ENCODE measurements around the gene RNF39.

The RNF39 gene

DNA sequence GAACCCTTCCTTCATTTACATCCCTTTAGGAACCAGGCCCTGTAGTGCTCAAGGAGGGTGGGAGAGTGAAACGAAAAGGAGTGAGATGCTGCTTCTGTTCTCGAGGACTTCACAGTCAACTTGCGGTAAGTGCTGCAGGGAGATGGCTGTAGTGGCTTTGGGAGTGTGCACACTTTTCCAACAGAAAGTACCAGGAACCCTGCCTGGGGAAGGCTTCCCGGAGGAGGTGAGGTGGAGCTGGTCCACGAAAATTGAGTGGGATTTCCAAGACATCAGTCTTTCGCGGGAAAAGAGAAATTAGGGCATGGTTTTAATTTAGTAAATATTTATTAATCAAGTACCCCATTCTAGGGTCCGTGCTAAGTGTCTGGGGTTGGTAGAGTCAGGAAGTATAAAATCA lies 24.6 kb upstream of the RNF39 start:
- Histone ChIP-seq H3K9ac (ENCODE audit: low read length) (no peak overlapping the region), H3K4me3 (ENCODE audit: low read length) (no peak overlapping the region), H3K27me3 (ENCODE audit: insufficient read depth, low read length, poor library complexity) (peaks cover 35% of the 10 kb centered on the region), H3K4ac (ENCODE audit: low read depth, low read length) (no peak overlapping the region), H3K36me3 (ENCODE audit: control insufficient read depth, insufficient read depth, low read length) (no peaks in the 10 kb centered on the region), H3K79me1 (ENCODE audit: low read length) (no peaks in the 10 kb centered on the region), H3K4me2 (ENCODE audit: low read length) (no peak overlapping the region), H3K23ac (ENCODE audit: low read length) (no peak overlapping the region), H3K18ac (ENCODE audit: low read length) (no peak overlapping the region), H2BK5ac (ENCODE audit: low read length) (no peak overlapping the region), H3K79me2 (ENCODE audit: control insufficient read depth, insufficient read depth, low read length) (no peaks in the 10 kb centered on the region), H4K5ac (ENCODE audit: low read length) (no peak overlapping the region), H2BK120ac (ENCODE audit: low read depth, low read length) (no peak overlapping the region), H2AK5ac (ENCODE audit: low read length) (no peak overlapping the region), H3K56ac (ENCODE audit: low read length) (no peak overlapping the region), H3K27ac (ENCODE audit: low read depth, low read length) (no peak overlapping the region), H4K8ac (ENCODE audit: low read depth, low read length) (no peak overlapping the region), H2BK15ac (replicated peaks; ENCODE audit: low read depth) (no peak overlapping the region), H3K4me1 (ENCODE audit: control insufficient read depth, low read depth, low read length) (no peaks in the 10 kb centered on the region)
- no CpG with 5 or more reads among the region's 8 CpGs for WGBS (ENCODE audit: extremely low coverage, insufficient coverage, low lambda C conversion rate)
- no peak for DNase-seq

DNA sequence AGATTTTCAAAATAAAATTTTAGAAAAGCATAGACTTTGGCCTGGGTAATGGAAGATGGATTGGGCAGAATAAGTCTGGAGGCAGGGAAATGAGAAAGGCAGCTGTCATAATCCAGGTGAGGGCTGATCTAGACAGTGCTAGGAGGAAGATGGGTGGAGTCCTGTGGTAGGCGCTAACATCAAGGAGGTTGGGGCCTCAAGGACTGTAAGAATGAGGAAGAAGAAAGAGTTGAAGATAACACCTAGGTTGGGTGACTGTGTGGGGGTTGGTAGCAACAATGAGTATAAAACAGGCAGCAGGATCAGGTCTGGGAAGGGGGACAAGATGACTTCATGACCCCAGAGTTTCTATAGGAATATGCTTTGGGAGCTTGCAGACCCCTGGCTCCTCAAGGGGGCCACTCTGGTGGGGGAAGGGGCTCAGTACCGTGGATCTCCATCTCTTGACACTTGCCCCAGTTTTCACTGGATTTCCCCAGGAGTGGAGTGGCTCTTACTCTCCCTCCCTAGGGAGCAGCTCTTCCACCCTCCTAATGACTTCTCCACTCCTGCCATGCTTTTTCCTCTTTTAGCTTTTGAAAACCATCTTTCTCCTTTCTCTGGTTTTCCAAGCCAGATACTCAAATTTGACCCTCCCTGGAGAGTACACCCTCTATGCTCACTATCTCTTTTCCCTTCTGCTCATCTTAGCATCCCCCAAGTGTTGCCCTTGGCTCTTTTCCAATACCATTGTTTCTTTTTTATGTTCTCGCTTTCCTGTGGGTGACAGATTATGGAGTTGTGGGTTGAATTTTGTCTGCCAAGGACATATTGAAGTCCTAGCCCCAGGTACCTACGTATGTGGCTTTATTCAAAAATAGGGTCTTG lies 22.6 kb upstream of the RNF39 start:
- Histone ChIP-seq H3K27me3 (ENCODE audit: insufficient read depth, low read length, poor library complexity) (peaks cover 30% of the 10 kb centered on the region), H4K5ac (ENCODE audit: low read length) (no peak overlapping the region), H3K79me2 (ENCODE audit: control insufficient read depth, insufficient read depth, low read length) (no peaks in the 10 kb centered on the region), H3K4ac (ENCODE audit: low read depth, low read length) (no peak overlapping the region), H2BK5ac (ENCODE audit: low read length) (no peak overlapping the region), H4K8ac (ENCODE audit: low read depth, low read length) (no peak overlapping the region), H3K36me3 (ENCODE audit: control insufficient read depth, insufficient read depth, low read length) (no peaks in the 10 kb centered on the region), H2BK15ac (replicated peaks; ENCODE audit: low read depth) (no peak overlapping the region), H3K4me2 (ENCODE audit: low read length) (no peak overlapping the region), H3K27ac (ENCODE audit: low read depth, low read length) (no peak overlapping the region), H2AK5ac (ENCODE audit: low read length) (no peak overlapping the region), H3K79me1 (ENCODE audit: low read length) (no peaks in the 10 kb centered on the region), H3K23ac (ENCODE audit: low read length) (no peak overlapping the region), H3K56ac (ENCODE audit: low read length) (no peak overlapping the region), H3K9ac (ENCODE audit: low read length) (no peak overlapping the region), H3K18ac (ENCODE audit: low read length) (no peak overlapping the region), H3K4me3 (ENCODE audit: low read length) (no peak overlapping the region), H3K4me1 (ENCODE audit: control insufficient read depth, low read depth, low read length) (no peaks in the 10 kb centered on the region), H2BK120ac (ENCODE audit: low read depth, low read length) (no peak overlapping the region)
- no peak for DNase-seq
- WGBS (ENCODE audit: extremely low coverage, insufficient coverage, low lambda C conversion rate), result no CpG with 5 or more reads among the region's 4 CpGs

DNA sequence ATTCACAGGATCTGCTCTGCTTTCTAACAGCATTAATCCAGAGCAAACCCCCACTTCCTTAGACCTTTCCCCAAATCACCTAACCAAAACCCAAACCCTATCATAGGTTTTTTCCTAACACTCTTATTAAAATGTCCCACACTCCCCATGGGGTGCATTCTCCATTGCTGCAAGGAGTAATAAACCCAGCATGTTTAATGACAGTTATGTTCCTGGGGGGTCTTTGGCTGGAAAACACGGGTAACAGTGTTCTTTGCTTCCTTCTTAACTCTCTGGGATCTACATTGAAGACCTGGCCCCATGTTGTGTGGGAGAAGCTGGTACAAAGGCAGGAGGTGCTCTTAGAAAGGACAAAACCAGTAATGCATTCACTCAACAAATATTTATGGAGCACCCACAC lies 21.3 kb upstream of the RNF39 start:
- Histone ChIP-seq H3K27ac (ENCODE audit: low read depth, low read length) (no peak overlapping the region), H3K27me3 (ENCODE audit: insufficient read depth, low read length, poor library complexity) (peaks cover 30% of the 10 kb centered on the region), H4K5ac (ENCODE audit: low read length) (no peak overlapping the region), H3K9ac (ENCODE audit: low read length) (no peak overlapping the region), H2BK5ac (ENCODE audit: low read length) (no peak overlapping the region), H3K4ac (ENCODE audit: low read depth, low read length) (no peak overlapping the region), H3K23ac (ENCODE audit: low read length) (no peak overlapping the region), H3K36me3 (ENCODE audit: control insufficient read depth, insufficient read depth, low read length) (no peaks in the 10 kb centered on the region), H4K8ac (ENCODE audit: low read depth, low read length) (no peak overlapping the region), H3K79me1 (ENCODE audit: low read length) (no peaks in the 10 kb centered on the region), H3K4me1 (ENCODE audit: control insufficient read depth, low read depth, low read length) (no peaks in the 10 kb centered on the region), H3K56ac (ENCODE audit: low read length) (no peak overlapping the region), H2AK5ac (ENCODE audit: low read length) (no peak overlapping the region), H3K18ac (ENCODE audit: low read length) (no peak overlapping the region), H3K4me3 (ENCODE audit: low read length) (no peak overlapping the region), H3K4me2 (ENCODE audit: low read length) (no peak overlapping the region), H3K79me2 (ENCODE audit: control insufficient read depth, insufficient read depth, low read length) (no peaks in the 10 kb centered on the region), H2BK15ac (replicated peaks; ENCODE audit: low read depth) (no peak overlapping the region), H2BK120ac (ENCODE audit: low read depth, low read length) (no peak overlapping the region)
- no CpG with 5 or more reads among the region's 1 CpG for WGBS (ENCODE audit: extremely low coverage, insufficient coverage, low lambda C conversion rate)
- no peak for DNase-seq

DNA sequence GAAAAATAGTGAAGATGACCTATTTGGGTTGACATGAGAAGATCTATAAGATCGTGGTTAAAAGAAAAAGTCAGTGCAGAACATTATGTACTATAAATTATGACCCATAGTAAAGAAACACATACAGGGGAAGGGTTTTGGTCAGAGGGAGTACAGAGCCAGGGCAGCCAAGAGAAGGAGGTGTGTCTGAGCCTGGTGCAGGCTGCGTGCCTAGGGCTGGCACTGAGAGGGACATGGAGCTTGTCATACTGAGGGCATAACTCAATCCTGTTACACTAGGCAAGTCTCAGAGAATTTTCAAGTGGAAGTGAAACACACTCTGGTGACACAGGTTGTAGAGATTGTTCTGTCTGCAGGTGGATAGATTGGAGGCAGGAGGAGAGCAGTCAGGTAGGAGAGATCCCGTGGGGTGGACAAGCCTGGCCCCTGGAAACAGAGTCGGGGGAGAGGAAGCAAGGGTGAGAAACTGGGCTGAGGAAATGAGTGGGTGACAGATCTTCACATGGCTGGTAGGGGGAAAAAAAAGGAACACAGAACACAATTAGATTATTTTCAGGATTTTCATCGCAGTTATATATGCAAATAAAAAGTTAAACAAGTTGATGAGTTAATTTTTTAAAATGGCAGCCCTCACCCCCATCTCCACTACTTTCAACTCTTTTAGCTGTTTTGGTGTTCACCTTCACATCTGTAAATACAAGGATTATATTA lies 18.5 kb upstream of the RNF39 start:
- Histone ChIP-seq H2BK120ac (ENCODE audit: low read depth, low read length) (no peak overlapping the region), H3K4ac (ENCODE audit: low read depth, low read length) (no peak overlapping the region), H3K79me1 (ENCODE audit: low read length) (no peaks in the 10 kb centered on the region), H4K8ac (ENCODE audit: low read depth, low read length) (no peak overlapping the region), H2BK5ac (ENCODE audit: low read length) (no peak overlapping the region), H3K79me2 (ENCODE audit: control insufficient read depth, insufficient read depth, low read length) (no peaks in the 10 kb centered on the region), H3K9ac (ENCODE audit: low read length) (no peak overlapping the region), H3K27me3 (ENCODE audit: insufficient read depth, low read length, poor library complexity) (peaks cover 6% of the 10 kb centered on the region), H3K56ac (ENCODE audit: low read length) (no peak overlapping the region), H3K36me3 (ENCODE audit: control insufficient read depth, insufficient read depth, low read length) (no peaks in the 10 kb centered on the region), H3K23ac (ENCODE audit: low read length) (no peak overlapping the region), H2BK15ac (replicated peaks; ENCODE audit: low read depth) (no peak overlapping the region), H3K27ac (ENCODE audit: low read depth, low read length) (no peak overlapping the region), H3K18ac (ENCODE audit: low read length) (no peak overlapping the region), H3K4me1 (ENCODE audit: control insufficient read depth, low read depth, low read length) (no peaks in the 10 kb centered on the region), H3K4me3 (ENCODE audit: low read length) (no peak overlapping the region), H3K4me2 (ENCODE audit: low read length) (no peak overlapping the region), H4K5ac (ENCODE audit: low read length) (no peak overlapping the region), H2AK5ac (ENCODE audit: low read length) (no peak overlapping the region)
- no CpG with 5 or more reads among the region's 5 CpGs for WGBS (ENCODE audit: extremely low coverage, insufficient coverage, low lambda C conversion rate)
- DNase-seq, result no peak

GRCh38 chr6:30092852-30093543 lies 17.4 kb upstream of the RNF39 start:
- H3K9ac ChIP-seq (ENCODE audit: low read length), result no peak overlapping the region
- H3K4me1 ChIP-seq (ENCODE audit: control insufficient read depth, low read depth, low read length), result no peaks in the 10 kb centered on the region
- H2BK5ac ChIP-seq (ENCODE audit: low read length), result no peak overlapping the region
- no peak overlapping the region for H4K5ac ChIP-seq (ENCODE audit: low read length)
- H3K27me3 ChIP-seq (ENCODE audit: insufficient read depth, low read length, poor library complexity), result peaks cover 3% of the 10 kb centered on the region
- no peak overlapping the region for H2AK5ac ChIP-seq (ENCODE audit: low read length)
- no peaks in the 10 kb centered on the region for H3K79me2 ChIP-seq (ENCODE audit: control insufficient read depth, insufficient read depth, low read length)
- H3K56ac ChIP-seq (ENCODE audit: low read length), result no peak overlapping the region
- no peak overlapping the region for H2BK120ac ChIP-seq (ENCODE audit: low read depth, low read length)
- no peak overlapping the region for H3K4ac ChIP-seq (ENCODE audit: low read depth, low read length)
- H3K23ac ChIP-seq (ENCODE audit: low read length), result no peak overlapping the region
- H3K36me3 ChIP-seq (ENCODE audit: control insufficient read depth, insufficient read depth, low read length), result no peaks in the 10 kb centered on the region
- H2BK15ac ChIP-seq (replicated peaks; ENCODE audit: low read depth), result no peak overlapping the region
- H3K18ac ChIP-seq (ENCODE audit: low read length), result no peak overlapping the region
- H3K27ac ChIP-seq (ENCODE audit: low read depth, low read length), result no peak overlapping the region
- H3K4me2 ChIP-seq (ENCODE audit: low read length), result no peak overlapping the region
- no peaks in the 10 kb centered on the region for H3K79me1 ChIP-seq (ENCODE audit: low read length)
- no CpG with 5 or more reads among the region's 6 CpGs for WGBS (ENCODE audit: extremely low coverage, insufficient coverage, low lambda C conversion rate)
- no peak for DNase-seq
- no peak overlapping the region for H3K4me3 ChIP-seq (ENCODE audit: low read length)
- H4K8ac ChIP-seq (ENCODE audit: low read depth, low read length), result no peak overlapping the region

Data from mesendoderm (in vitro differentiated cells).